Ovary (tissue), 3 donors: ENCODE measurements around the gene GPRIN3.

Experiments used
- CTCF ChIP-seq, 3 donors: fragments of 450-650 bp in 2 of 3; fragments of 200-600 bp in 1 of 3; IDR thresholded peaks; one replicate each; pipeline versions ENCODE4 v1.5.1 to v1.8.0; 2016 to 2022; ENCODE audit warnings: antibody characterized with exemption in 3 of 3, mild to moderate bottlenecking in 1 of 3
- POLR2A ChIP-seq: fragments of 450-650 bp; IDR thresholded peaks from one replicate; pipeline ENCODE4 v1.6.1; 2017; ENCODE audit warnings: antibody characterized with exemption, mild to moderate bottlenecking, moderate library complexity
- donor health status: DM: no; HTN: no; CAD: no.

GRCh38 chr4:89331197-89331596, 23.6 kb upstream of the GPRIN3 start:
- TF ChIP-seq CTCF (IDR thresholded peaks at IDR 0.05) (no peak), POLR2A (no peak)
